ENCODE measurements around the gene SLC35D1.
"Not testable (repeated sequence)": the region's sequence is repeated elsewhere in the genome, so short reads cannot be mapped to it uniquely, and the experiment has no call there.

SLC35D1 gene

GRCh38 chr1:66982561-66983260, 71.2 kb downstream of the SLC35D1 start:
- DNase-seq = no peak

GRCh38 chr1:66981679-66982078, 72.3 kb downstream of the SLC35D1 start:
- no peak for DNase-seq

- no peak for DNase-seq
Measured at GRCh38 chr1:66980745-66981367, 73.1 kb downstream of the SLC35D1 start.

DNA sequence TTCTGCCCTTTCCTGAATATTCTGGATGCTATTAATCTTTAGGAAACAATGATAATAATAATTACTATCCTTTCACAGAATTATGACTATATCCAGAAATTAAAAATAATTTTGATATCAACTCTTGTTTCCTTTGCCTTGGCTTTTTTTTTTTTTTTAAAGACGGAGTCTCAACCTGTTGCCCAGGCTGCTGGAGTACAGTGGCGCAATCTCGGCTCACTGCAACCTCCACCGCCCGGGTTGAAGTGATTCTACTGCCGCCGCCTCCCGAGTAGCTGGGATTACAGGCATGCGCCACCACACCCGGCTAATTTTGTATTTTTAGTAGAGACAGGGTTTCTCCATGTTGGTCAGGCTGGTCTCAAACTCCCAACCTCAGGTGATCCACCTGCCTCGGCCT, 74.3 kb downstream of the SLC35D1 start:
- DNase-seq = not testable (repeated sequence)

GRCh38 chr1:66978201-66978600, 75.7 kb downstream of the SLC35D1 start:
- DNase-seq = no peak

- DNase-seq = no peak
Measured at GRCh38 chr1:66968574-66968973, 85.4 kb downstream of the SLC35D1 start.

DNA sequence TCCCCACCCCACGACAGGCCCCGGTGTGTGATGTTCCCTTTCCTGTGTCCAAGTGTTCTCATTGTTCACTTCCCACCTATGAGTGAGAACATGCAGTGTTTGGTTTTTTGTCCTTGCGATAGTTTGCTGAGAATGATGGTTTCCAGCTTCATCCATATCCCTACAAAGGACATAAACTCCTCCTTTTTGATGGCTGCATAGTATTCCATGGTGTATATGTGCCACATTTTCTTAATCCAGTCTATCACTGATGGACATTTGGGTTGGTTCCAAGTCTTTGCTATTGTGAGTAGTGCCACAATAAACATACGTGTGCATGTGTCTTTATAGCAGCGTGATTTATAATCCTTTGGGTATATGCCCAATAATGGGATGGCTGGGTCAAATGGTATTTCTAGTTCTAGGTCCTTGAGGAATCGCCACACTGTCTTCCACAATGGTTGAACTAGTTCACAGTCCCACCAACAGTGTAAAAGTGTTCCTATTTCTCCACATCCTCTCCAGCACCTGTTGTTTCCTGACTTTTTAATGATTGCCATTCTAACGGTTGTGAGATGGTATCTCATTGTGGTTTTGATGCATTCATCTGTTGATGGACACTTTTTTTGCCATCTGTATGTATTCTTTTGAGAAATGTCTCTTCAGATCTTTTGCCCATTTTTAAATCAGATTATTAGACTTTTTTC, 87.6 kb downstream of the SLC35D1 start:
- not testable (repeated sequence) for DNase-seq

- no peak for DNase-seq
Measured at GRCh38 chr1:66957938-66958337, 96.0 kb downstream of the SLC35D1 start.

- no peak for DNase-seq
Measured at GRCh38 chr1:66954208-66954607, 99.7 kb downstream of the SLC35D1 start.

DNA sequence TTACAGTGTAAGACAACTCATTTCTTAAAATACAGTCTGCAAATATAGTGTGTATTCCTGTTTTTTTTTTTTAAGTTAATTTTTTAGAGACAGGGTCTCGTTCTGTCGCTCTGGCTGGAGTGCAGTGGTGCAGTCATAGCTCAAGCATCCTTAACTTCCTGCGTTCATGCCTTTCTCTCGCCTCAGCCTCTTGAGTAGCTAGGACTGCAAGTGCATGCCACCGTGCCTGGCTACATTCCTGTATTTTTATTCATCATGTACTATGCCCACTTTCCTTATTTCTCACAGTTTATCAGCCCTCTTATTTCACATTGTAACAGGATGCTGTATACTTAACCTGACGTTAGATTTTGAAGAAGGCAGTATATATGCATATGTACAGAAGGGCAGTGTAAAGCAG, 102.4 kb downstream of the SLC35D1 start:
- DNase-seq = no peak
